ENCODE measurements around the gene RPS19. TPM values are rescaled to one million over a fixed set of nuclear protein-coding genes. Genes with fewer than 3 reads are reported as not detected.

The RPS19 gene
- total RNA-seq, 4 donors from 2014 or later: 653 to 927 (median 891) TPM

- no peak for TF ChIP-seq CTCF (IDR thresholded peaks at IDR 0.05; ENCODE audit: low read depth)
Observed at GRCh38 chr19:41889896-41890295, 29.8 kb downstream of the RPS19 start.

GRCh38 chr19:41890936-41891335 lies 30.9 kb downstream of the RPS19 start:
- no peak for TF ChIP-seq CTCF (IDR thresholded peaks at IDR 0.05; ENCODE audit: low read depth)

- TF ChIP-seq CTCF (IDR thresholded peaks at IDR 0.05; ENCODE audit: low read depth): no peak
Observed at GRCh38 chr19:41892173-41892902, 32.3 kb downstream of the RPS19 start.

GRCh38 chr19:41893899-41894298 lies 33.8 kb downstream of the RPS19 start:
- TF ChIP-seq CTCF (IDR thresholded peaks at IDR 0.05; ENCODE audit: low read depth): no peak

- no peak for TF ChIP-seq CTCF (IDR thresholded peaks at IDR 0.05; ENCODE audit: low read depth)
Observed at GRCh38 chr19:41894350-41894749, 34.3 kb downstream of the RPS19 start.

- no peak for TF ChIP-seq CTCF (IDR thresholded peaks at IDR 0.05; ENCODE audit: low read depth)
Observed at GRCh38 chr19:41895745-41896580, 35.9 kb downstream of the RPS19 start.

GRCh38 chr19:41896581-41896942 lies 36.5 kb downstream of the RPS19 start:
- no peak for TF ChIP-seq CTCF (IDR thresholded peaks at IDR 0.05; ENCODE audit: low read depth)

Measured in subcutaneous adipose tissue (tissue), 4 donors.